ENCODE data around the gene CNTN5. TPM values are rescaled to one million over a fixed set of nuclear protein-coding genes. Genes with fewer than 3 reads are reported as not detected.

Gene CNTN5
- total RNA-seq, 1 donor from 2014 or later: 0.15 TPM

- Mint-ChIP-seq H3K36me3 (ENCODE audit: low read depth, unreplicated experiment) (no peaks in the 10 kb centered on the region), H3K4me3 (ENCODE audit: unreplicated experiment) (no peak overlapping the region), H3K27me3 (ENCODE audit: unreplicated experiment) (no peaks in the 10 kb centered on the region), H3K4me1 (ENCODE audit: unreplicated experiment) (no peaks in the 10 kb centered on the region), H3K9me3 (ENCODE audit: unreplicated experiment) (no peaks in the 10 kb centered on the region), H3K27ac (ENCODE audit: unreplicated experiment) (no peak overlapping the region)
- DNase-seq (ENCODE audit: low spot score): no peak
- no peak for TF ChIP-seq CTCF (IDR thresholded peaks at IDR 0.05; ENCODE audit: unreplicated experiment)
Observed at GRCh38 chr11:99370549-99371216, 349.9 kb downstream of the CNTN5 start.

GRCh38 chr11:99371257-99371656, 350.5 kb downstream of the CNTN5 start:
- H3K27ac Mint-ChIP-seq (ENCODE audit: unreplicated experiment): no peak overlapping the region
- no peak for DNase-seq (ENCODE audit: low spot score)
- no peak overlapping the region for H3K4me3 Mint-ChIP-seq (ENCODE audit: unreplicated experiment)
- no peaks in the 10 kb centered on the region for H3K4me1 Mint-ChIP-seq (ENCODE audit: unreplicated experiment)
- H3K36me3 Mint-ChIP-seq (ENCODE audit: low read depth, unreplicated experiment): no peaks in the 10 kb centered on the region
- no peaks in the 10 kb centered on the region for H3K27me3 Mint-ChIP-seq (ENCODE audit: unreplicated experiment)
- no peaks in the 10 kb centered on the region for H3K9me3 Mint-ChIP-seq (ENCODE audit: unreplicated experiment)
- no peak for TF ChIP-seq CTCF (IDR thresholded peaks at IDR 0.05; ENCODE audit: unreplicated experiment)

GRCh38 chr11:99376463-99376862, 355.7 kb downstream of the CNTN5 start:
- Mint-ChIP-seq H3K4me1 (ENCODE audit: unreplicated experiment) (no peaks in the 10 kb centered on the region), H3K9me3 (ENCODE audit: unreplicated experiment) (no peaks in the 10 kb centered on the region), H3K36me3 (ENCODE audit: low read depth, unreplicated experiment) (no peaks in the 10 kb centered on the region), H3K27ac (ENCODE audit: unreplicated experiment) (no peak overlapping the region), H3K4me3 (ENCODE audit: unreplicated experiment) (no peak overlapping the region), H3K27me3 (ENCODE audit: unreplicated experiment) (peaks cover 1% of the 10 kb centered on the region)
- DNase-seq (ENCODE audit: low spot score): no peak
- no peak for TF ChIP-seq CTCF (IDR thresholded peaks at IDR 0.05; ENCODE audit: unreplicated experiment)

- H3K36me3 Mint-ChIP-seq (ENCODE audit: low read depth, unreplicated experiment): no peaks in the 10 kb centered on the region
- no peak overlapping the region for H3K27ac Mint-ChIP-seq (ENCODE audit: unreplicated experiment)
- DNase-seq (ENCODE audit: low spot score): no peak
- no peaks in the 10 kb centered on the region for H3K4me1 Mint-ChIP-seq (ENCODE audit: unreplicated experiment)
- H3K27me3 Mint-ChIP-seq (ENCODE audit: unreplicated experiment): no peaks in the 10 kb centered on the region
- no peak for TF ChIP-seq CTCF (IDR thresholded peaks at IDR 0.05; ENCODE audit: unreplicated experiment)
- no peaks in the 10 kb centered on the region for H3K9me3 Mint-ChIP-seq (ENCODE audit: unreplicated experiment)
- no peak overlapping the region for H3K4me3 Mint-ChIP-seq (ENCODE audit: unreplicated experiment)
Observed at GRCh38 chr11:99383648-99384245, 363.0 kb downstream of the CNTN5 start.

GRCh38 chr11:99391245-99391644, 370.5 kb downstream of the CNTN5 start:
- Mint-ChIP-seq H3K4me1 (ENCODE audit: unreplicated experiment) (no peaks in the 10 kb centered on the region), H3K27me3 (ENCODE audit: unreplicated experiment) (no peaks in the 10 kb centered on the region), H3K27ac (ENCODE audit: unreplicated experiment) (no peak overlapping the region), H3K4me3 (ENCODE audit: unreplicated experiment) (no peak overlapping the region), H3K36me3 (ENCODE audit: low read depth, unreplicated experiment) (no peaks in the 10 kb centered on the region), H3K9me3 (ENCODE audit: unreplicated experiment) (no peaks in the 10 kb centered on the region)
- no peak for DNase-seq (ENCODE audit: low spot score)
- TF ChIP-seq CTCF (IDR thresholded peaks at IDR 0.05; ENCODE audit: unreplicated experiment): no peak

All from endothelial cell (in vitro differentiated cells).